Esophagus (tissue), 2 donors: ENCODE results near the gene OSER1. TPM values are rescaled to one million over a fixed set of nuclear protein-coding genes. Genes with fewer than 3 reads are reported as not detected.

Experiments
- H3K27ac ChIP-seq, 2 donors: one replicate each; pipeline ENCODE4 v1.5.1; 2013; ENCODE audit warnings: low read depth in 2 of 2, mild to moderate bottlenecking in 2 of 2, inconsistent platforms in 1 of 2, low read length in 1 of 2, moderate library complexity in 1 of 2
- H3K27me3 ChIP-seq, 2 donors: one replicate each; pipeline ENCODE4 v1.6.1; 2013; ENCODE audit warnings: low read length in 2 of 2, control low read depth in 1 of 2, mild to moderate bottlenecking in 1 of 2; ENCODE audit not compliant: insufficient read depth in 2 of 2, control insufficient read depth in 1 of 2
- H3K36me3 ChIP-seq, 2 donors: one replicate each; pipeline ENCODE4 v1.6.1; 2013; ENCODE audit warnings: low read length in 1 of 2; ENCODE audit not compliant: control insufficient read depth in 2 of 2, insufficient read depth in 2 of 2
- H3K4me1 ChIP-seq, 2 donors: one replicate each; pipeline ENCODE4 v1.6.1; 2013; ENCODE audit warnings: low read length in 1 of 2; ENCODE audit not compliant: control insufficient read depth in 2 of 2, insufficient read depth in 2 of 2
- H3K4me3 ChIP-seq, 2 donors: one replicate each; pipeline ENCODE4 v1.5.1; 2013; ENCODE audit warnings: low read length in 2 of 2, mild to moderate bottlenecking in 2 of 2, low read depth in 1 of 2, moderate library complexity in 1 of 2
- H3K9me3 ChIP-seq, 2 donors: one replicate each; pipeline ENCODE4 v1.6.1; 2013; ENCODE audit warnings: mild to moderate bottlenecking in 2 of 2, low read depth in 1 of 2, low read length in 1 of 2, moderate library complexity in 1 of 2; ENCODE audit not compliant: control insufficient read depth in 2 of 2, insufficient read depth in 1 of 2
- WGBS, 2 donors: extraction: QIAGEN DNeasy Blood & Tissue Kit; methylation state at CpG; one replicate each; pipeline ENCODE4 v1.1.7; 2013; 5-methylcytosine and 5-hydroxymethylcytosine counted together
- polyA plus RNA-seq, 2 donors: library from polyadenylated mRNA; stranded (reverse); fragments of 200-250 nt; gene quantifications; one replicate each; pipeline ENCODE4 v1.2.3, GENCODE V29; 2013
- donor health status: healthy with polysubstance abuse.
- donor health status: Bipolar disorder and iron deficiency.

Gene OSER1
- polyA plus RNA-seq, 2 donors, result 27.6 to 33.7 TPM

GRCh38 chr20:44172572-44172950 is 38.0 kb downstream of the OSER1 start:
- Histone ChIP-seq H3K27me3 (no peaks in the 10 kb centered on the region), H3K4me3 (no peak overlapping the region), H3K36me3 (no peaks in the 10 kb centered on the region), H3K9me3 (no peaks in the 10 kb centered on the region), H3K27ac (no peak overlapping the region), H3K4me1 (peaks cover 0 to 4% of the 10 kb centered on the region in 2 donors)
- 83 to 89% methylated on average over 2 of the region's 2 CpGs for WGBS, 2 donors

- WGBS, 2 donors, result 59 to 64% methylated on average over 6 of the region's 6 CpGs
These were observed 38.6 kb downstream of the OSER1 start for GRCh38 chr20:44171775-44172571.

GRCh38 chr20:44170816-44171410 is 39.7 kb downstream of the OSER1 start:
- WGBS, 2 donors, result 54 to 60% methylated on average over 7 of the region's 7 CpGs
- no peaks in the 10 kb centered on the region for H3K36me3 ChIP-seq
- H3K4me1 ChIP-seq, result no peaks in the 10 kb centered on the region
- no peak overlapping the region for H3K4me3 ChIP-seq
- no peaks in the 10 kb centered on the region for H3K9me3 ChIP-seq
- H3K27me3 ChIP-seq, result no peaks in the 10 kb centered on the region
- peak overlapping the region; percentile 21 to 50 for H3K27ac ChIP-seq

More at GRCh38 chr20:44171775-44172571, 38.6 kb downstream of the OSER1 start:
- Histone ChIP-seq H3K4me3 (no peak overlapping the region), H3K36me3 (no peaks in the 10 kb centered on the region), H3K27ac (peak overlapping the region in 1 of 2 donors; percentile 14), H3K9me3 (no peaks in the 10 kb centered on the region), H3K4me1 (peaks cover 0 to 3% of the 10 kb centered on the region in 2 donors), H3K27me3 (no peaks in the 10 kb centered on the region)

GRCh38 chr20:44167736-44168135 is 42.8 kb downstream of the OSER1 start:
- Histone ChIP-seq H3K27me3 (no peaks in the 10 kb centered on the region), H3K4me1 (no peaks in the 10 kb centered on the region), H3K4me3 (no peak overlapping the region), H3K27ac (peak overlapping the region in 1 of 2 donors; percentile 37), H3K36me3 (no peaks in the 10 kb centered on the region), H3K9me3 (no peaks in the 10 kb centered on the region)
- WGBS, 2 donors, result 79 to 85% methylated on average over 3 of the region's 3 CpGs

GRCh38 chr20:44166477-44166876 is 44.1 kb downstream of the OSER1 start:
- H3K27me3 ChIP-seq, result no peaks in the 10 kb centered on the region
- no peaks in the 10 kb centered on the region for H3K4me1 ChIP-seq
- H3K27ac ChIP-seq, result peak overlapping the region; percentile 42 to 75
- H3K4me3 ChIP-seq, result no peak overlapping the region
- no peaks in the 10 kb centered on the region for H3K36me3 ChIP-seq
- 41 to 43% methylated on average over 4 of the region's 4 CpGs for WGBS, 2 donors
- H3K9me3 ChIP-seq, result no peaks in the 10 kb centered on the region

GRCh38 chr20:44166008-44166407 is 44.6 kb downstream of the OSER1 start:
- H3K9me3 ChIP-seq, result no peaks in the 10 kb centered on the region
- H3K4me3 ChIP-seq, result no peak overlapping the region
- H3K27ac ChIP-seq, result peak overlapping the region in 1 of 2 donors; percentile 42
- H3K36me3 ChIP-seq, result no peaks in the 10 kb centered on the region
- no peaks in the 10 kb centered on the region for H3K4me1 ChIP-seq
- 34 to 35% methylated on average over 4 of the region's 4 CpGs for WGBS, 2 donors
- no peaks in the 10 kb centered on the region for H3K27me3 ChIP-seq

GRCh38 chr20:44160133-44160532 is 50.4 kb downstream of the OSER1 start:
- Histone ChIP-seq H3K36me3 (no peaks in the 10 kb centered on the region), H3K9me3 (peaks cover 2 to 8% of the 10 kb centered on the region in 2 donors), H3K27me3 (no peaks in the 10 kb centered on the region), H3K4me3 (no peak overlapping the region), H3K4me1 (peaks cover 0 to 4% of the 10 kb centered on the region in 2 donors), H3K27ac (no peak overlapping the region)
- WGBS, 2 donors, result 59 to 62% methylated on average over 45 to 56 of the region's 56 CpGs

GRCh38 chr20:44159711-44160110 is 50.9 kb downstream of the OSER1 start:
- Histone ChIP-seq H3K27ac (no peak overlapping the region), H3K4me1 (peaks cover 0 to 4% of the 10 kb centered on the region in 2 donors), H3K4me3 (no peak overlapping the region), H3K36me3 (no peaks in the 10 kb centered on the region), H3K27me3 (no peaks in the 10 kb centered on the region), H3K9me3 (peaks cover 2 to 8% of the 10 kb centered on the region in 2 donors)
- WGBS, 2 donors, result 76 to 77% methylated on average over 50 of the region's 50 CpGs

- Histone ChIP-seq H3K36me3 (no peaks in the 10 kb centered on the region), H3K27me3 (no peaks in the 10 kb centered on the region), H3K4me1 (peaks cover 0 to 4% of the 10 kb centered on the region in 2 donors), H3K27ac (no peak overlapping the region), H3K9me3 (peaks cover 2 to 8% of the 10 kb centered on the region in 2 donors), H3K4me3 (no peak overlapping the region)
- 78 to 93% methylated on average over 2 of the region's 2 CpGs for WGBS, 2 donors
These were observed 51.4 kb downstream of the OSER1 start for GRCh38 chr20:44159125-44159524.
